H9 (cell line): ENCODE data around the gene P2RY14. TPM values are rescaled to one million over a fixed set of nuclear protein-coding genes. Genes with fewer than 3 reads are reported as not detected.

Experiments
- DNase-seq: peaks from one replicate; pipeline ENCODE4 v3.0.0-alpha.2; 2017
- H2AFZ ChIP-seq: one replicate; pipeline ENCODE4 v1.6.1; 2013; ENCODE audit warnings: mild to moderate bottlenecking, low read length, control low read depth, moderate library complexity
- H2AK5ac ChIP-seq: 2 replicates; pipeline ENCODE4 v1.6.1; 2013; ENCODE audit warnings: low read length, control low read depth, mixed read lengths; ENCODE audit not compliant: insufficient read length
- H2BK120ac ChIP-seq: one replicate; pipeline ENCODE4 v1.6.1; 2013; ENCODE audit warnings: low read depth, mild to moderate bottlenecking, low read length, control low read depth, inconsistent platforms; ENCODE audit not compliant: poor library complexity, severe bottlenecking
- H2BK12ac ChIP-seq: 2 replicates; pipeline ENCODE4 v1.6.1; 2013; ENCODE audit warnings: low read length, control low read depth, mixed read lengths, low read depth; ENCODE audit not compliant: insufficient read length
- H2BK15ac ChIP-seq: 2 replicates; pipeline ENCODE4 v1.6.1; 2013; ENCODE audit warnings: low read depth, low read length, control low read depth
- H2BK20ac ChIP-seq: one replicate; pipeline ENCODE4 v1.6.1; 2013; ENCODE audit warnings: low read depth, mild to moderate bottlenecking, low read length, control low read depth, inconsistent platforms; ENCODE audit not compliant: poor library complexity, severe bottlenecking
- H2BK5ac ChIP-seq: 2 replicates; pipeline ENCODE4 v1.6.1; 2013; ENCODE audit warnings: low read length, control low read depth, mixed read lengths; ENCODE audit not compliant: insufficient read length
- H3K14ac ChIP-seq: 2 replicates; pipeline ENCODE4 v1.6.1; 2013; ENCODE audit warnings: low read length, control low read depth; ENCODE audit not compliant: insufficient read depth
- H3K18ac ChIP-seq: 2 replicates; pipeline ENCODE4 v1.6.1; 2013; ENCODE audit warnings: low read depth, mild to moderate bottlenecking, mixed read lengths, low read length, control low read depth; ENCODE audit not compliant: insufficient read length
- H3K23ac ChIP-seq: 2 replicates; pipeline ENCODE4 v1.6.1; 2013; ENCODE audit warnings: low read length, control low read depth, mixed read lengths, low read depth; ENCODE audit not compliant: insufficient read length
- H3K23me2 ChIP-seq: 2 replicates; pipeline ENCODE4 v1.6.1; 2013; ENCODE audit warnings: low read depth, mild to moderate bottlenecking, mixed read lengths, low read length, control low read depth; ENCODE audit not compliant: insufficient read length, poor library complexity, severe bottlenecking
- H3K27ac ChIP-seq: 2 replicates; pipeline ENCODE4 v1.5.1; 2013; ENCODE audit warnings: low read length, control low read depth, mixed read lengths, low read depth; ENCODE audit not compliant: insufficient read length
- H3K27me3 ChIP-seq: 2 replicates; pipeline ENCODE4 v1.6.1; 2013; ENCODE audit warnings: low read length, control low read depth, inconsistent platforms; ENCODE audit not compliant: insufficient read depth
- H3K4ac ChIP-seq: 2 replicates; pipeline ENCODE4 v1.6.1; 2013; ENCODE audit warnings: low read depth, mild to moderate bottlenecking, control low read depth, inconsistent platforms, low read length, moderate library complexity
- H3K4me1 ChIP-seq: 2 replicates; pipeline ENCODE4 v1.6.1; 2013; ENCODE audit warnings: low read length, control low read depth, inconsistent platforms; ENCODE audit not compliant: insufficient read depth
- H3K4me2 ChIP-seq: 2 replicates; pipeline ENCODE4 v1.6.1; 2013; ENCODE audit warnings: low read length, control low read depth, mixed read lengths; ENCODE audit not compliant: insufficient read length, insufficient read depth
- H3K56ac ChIP-seq: 2 replicates; pipeline ENCODE4 v1.6.1; 2013; ENCODE audit warnings: low read depth, mild to moderate bottlenecking, mixed read lengths, low read length, control low read depth; ENCODE audit not compliant: insufficient read length
- H3K79me1 ChIP-seq: 2 replicates; pipeline ENCODE4 v1.6.1; 2013; ENCODE audit warnings: low read depth, mild to moderate bottlenecking, moderate library complexity, low read length, control low read depth, inconsistent platforms; ENCODE audit not compliant: insufficient read depth, poor library complexity, severe bottlenecking
- H3K79me2 ChIP-seq: 2 replicates; pipeline ENCODE4 v1.6.1; 2013; ENCODE audit warnings: low read length, control low read depth, inconsistent platforms; ENCODE audit not compliant: insufficient read depth
- H3K9ac ChIP-seq: 2 replicates; pipeline ENCODE4 v1.6.1; 2013; ENCODE audit warnings: low read length, control low read depth, mixed read lengths; ENCODE audit not compliant: insufficient read length; ENCODE audit errors: extremely low read depth
- H3K9me3 ChIP-seq: one replicate; pipeline ENCODE4 v1.6.1; 2013; ENCODE audit warnings: low read depth, low read length, inconsistent platforms; ENCODE audit not compliant: control insufficient read depth
- H3T11ph ChIP-seq: one replicate; pipeline ENCODE4 v1.6.1; 2013; ENCODE audit warnings: mild to moderate bottlenecking, low read length, control low read depth, inconsistent platforms
- H4K20me1 ChIP-seq: one replicate; pipeline ENCODE4 v1.6.1; 2013; ENCODE audit not compliant: control insufficient read depth, insufficient read length, insufficient read depth
- H4K5ac ChIP-seq: 2 replicates; pipeline ENCODE4 v1.6.1; 2013; ENCODE audit warnings: low read depth, mild to moderate bottlenecking, mixed read lengths, low read length, control low read depth; ENCODE audit not compliant: insufficient read length
- H4K8ac ChIP-seq: replicated peaks from 2 replicates; pipeline ENCODE4 v1.6.1; 2013; ENCODE audit warnings: low read length, control low read depth, mixed read lengths, low read depth; ENCODE audit not compliant: insufficient read length
- H4K91ac ChIP-seq: 2 replicates; pipeline ENCODE4 v1.6.1; 2013; ENCODE audit warnings: low read depth, mild to moderate bottlenecking, moderate library complexity, mixed read lengths, low read length, control low read depth; ENCODE audit not compliant: insufficient read length
- H3K27ac Mint-ChIP-seq, 3 experiments: 2 replicates in 2 of 3; 3 replicates in 1 of 3; pipeline ENCODE4 v1.8.0; 2020 to 2021; ENCODE audit warnings: mixed read lengths in 3 of 3, mild to moderate bottlenecking in 1 of 3, moderate library complexity in 1 of 3
- H3K27me3 Mint-ChIP-seq: 2 replicates; pipeline ENCODE4 v1.8.0; 2021; ENCODE audit warnings: low read depth, mild to moderate bottlenecking, moderate library complexity, mixed read lengths
- H3K36me3 Mint-ChIP-seq, 3 experiments: 2 replicates in 2 of 3; 3 replicates in 1 of 3; pipeline ENCODE4 v1.8.0; 2020 to 2021; ENCODE audit warnings: low read depth in 3 of 3, mixed read lengths in 3 of 3; ENCODE audit not compliant: insufficient read depth in 1 of 3
- H3K4me1 Mint-ChIP-seq, 2 experiments: 2 replicates each; pipeline ENCODE4 v1.8.0; 2020; ENCODE audit warnings: mixed read lengths in 2 of 2
- H3K4me3 Mint-ChIP-seq, 2 experiments: 2 replicates in 1 of 2; 3 replicates in 1 of 2; pipeline ENCODE4 v1.8.0; 2020 to 2021; ENCODE audit warnings: mild to moderate bottlenecking in 2 of 2, mixed read lengths in 2 of 2, moderate library complexity in 1 of 2
- H3K9me3 Mint-ChIP-seq, 2 experiments: 2 replicates in 1 of 2; 3 replicates in 1 of 2; pipeline ENCODE4 v1.8.0; 2020; ENCODE audit warnings: mild to moderate bottlenecking in 2 of 2, mixed read lengths in 2 of 2, moderate library complexity in 1 of 2
- CTCF ChIP-seq: fragments of 200-600 bp; sonication (generic); conservative IDR thresholded peaks from 3 replicates; pipeline ENCODE4 v1.8.0; 2021; ENCODE audit warnings: antibody characterized with exemption, mild to moderate bottlenecking
- WGBS: extraction: QIAGEN DNeasy Blood & Tissue Kit; methylation state at CpG from one replicate; pipeline ENCODE4 v1.1.7; 2013; ENCODE audit warnings: missing lambda C conversion rate, low lambda C conversion rate, mixed read lengths; ENCODE audit not compliant: insufficient read length; ENCODE audit errors: extremely low coverage; 5-methylcytosine and 5-hydroxymethylcytosine counted together
- total RNA-seq: library from RNA; stranded (reverse); gene quantifications from 2 replicates; pipeline ENCODE4 v1.2.1, GENCODE V29; 2021

Gene P2RY14
- total RNA-seq, 1 experiment from 2014 or later, result not detected

- H3K27me3 ChIP-seq, result no peaks in the 10 kb centered on the region
- H3K79me1 ChIP-seq, result no peaks in the 10 kb centered on the region
- no peak overlapping the region for H3K9ac ChIP-seq
- Mint-ChIP-seq H3K9me3 (no peaks in the 10 kb centered on the region), H3K27ac (0 out of 7 replicates have a peak overlapping the region, but pooled peaks of 1 of the 3 experiments have one; percentile 31), H3K4me3 (no peak overlapping the region), H3K27me3 (no peaks in the 10 kb centered on the region), H3K36me3 (no peaks in the 10 kb centered on the region; a peak in 1 of 7 replicates), H3K4me1 (peaks cover 32 to 37% of the 10 kb centered on the region in 2 experiments)
- no peak overlapping the region for H2AFZ ChIP-seq
- no peak overlapping the region for H3K4ac ChIP-seq
- no peak overlapping the region for H3K23ac ChIP-seq
- H4K20me1 ChIP-seq, result no peaks in the 10 kb centered on the region
- no peaks in the 10 kb centered on the region for H3K9me3 ChIP-seq
- TF ChIP-seq CTCF, result no peak
- H3K79me2 ChIP-seq, result no peaks in the 10 kb centered on the region
- no peak overlapping the region for H2BK12ac ChIP-seq
- no peak overlapping the region for H3K18ac ChIP-seq
- no peak overlapping the region for H3K56ac ChIP-seq
- no peak overlapping the region for H4K5ac ChIP-seq
- H2BK120ac ChIP-seq, result no peak overlapping the region
- no peak for DNase-seq
- H2BK20ac ChIP-seq, result no peak overlapping the region
- H3K4me1 ChIP-seq, result no peaks in the 10 kb centered on the region; the same call in 1 of the 2 replicates
- no peak overlapping the region for H3T11ph ChIP-seq
- H4K91ac ChIP-seq, result no peak overlapping the region
- WGBS, result no CpG with 5 or more reads among the region's 7 CpGs
- no peak overlapping the region for H2BK15ac ChIP-seq
- no peaks in the 10 kb centered on the region for H3K23me2 ChIP-seq
- no peak overlapping the region for H2AK5ac ChIP-seq
- H3K27ac ChIP-seq, result no peak overlapping the region
- H3K4me2 ChIP-seq, result no peak overlapping the region
- no peak overlapping the region for H4K8ac ChIP-seq
- no peak overlapping the region for H2BK5ac ChIP-seq
- H3K14ac ChIP-seq, result no peak overlapping the region
These were observed 40.6 kb upstream of the P2RY14 start for GRCh38 chr3:151318991-151319390.
